SH-SY5Y (cell line): Measurements from ENCODE around the gene SERTAD3.

Experiments
- GATA2 ChIP-seq: IDR thresholded peaks from 2 replicates; pipeline ENCODE4 v1.6.1; 2011; ENCODE audit warnings: mild to moderate bottlenecking, low read depth, low read length
- GATA3 ChIP-seq: IDR thresholded peaks from 2 replicates; pipeline ENCODE4 v1.6.1; 2011; ENCODE audit warnings: low read depth, mild to moderate bottlenecking, low read length, moderate library complexity

DNA sequence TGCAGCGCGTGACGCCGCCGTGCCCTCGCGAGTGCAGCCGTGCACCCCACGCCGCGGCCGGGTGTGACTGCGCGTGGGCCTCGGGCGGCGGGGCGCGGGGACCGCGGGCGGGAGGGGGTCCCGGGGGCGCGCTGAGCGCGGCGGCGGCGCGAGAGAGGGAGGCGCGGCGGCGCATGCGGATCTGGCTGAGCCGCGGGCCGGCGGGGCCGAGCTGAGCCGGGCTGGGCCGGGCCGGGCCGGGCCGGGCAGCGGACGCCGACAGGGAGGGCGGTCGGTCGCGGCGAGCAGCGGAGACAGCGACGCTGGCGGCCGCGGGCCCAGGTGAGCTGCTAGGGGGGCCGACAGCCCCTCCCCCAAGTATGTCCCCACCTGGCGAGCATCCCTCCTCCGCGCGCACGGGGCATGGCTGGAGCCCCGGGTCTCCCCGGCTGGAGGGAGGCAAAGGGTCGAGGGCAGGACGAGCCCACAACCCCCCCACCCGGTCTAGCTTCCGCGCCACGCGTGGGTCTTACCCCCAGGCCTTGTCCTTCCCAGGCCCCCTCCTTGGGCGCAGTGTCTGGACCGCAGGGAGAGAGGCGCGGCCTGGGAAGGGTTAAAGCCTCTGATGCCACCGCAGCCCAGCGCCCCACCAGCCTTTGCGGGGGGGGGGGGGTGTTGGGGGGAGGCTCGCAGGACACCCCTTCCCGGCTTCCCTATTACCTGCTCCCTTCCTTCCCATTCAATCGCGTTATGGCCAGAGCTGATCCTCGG, 23.0 kb upstream of the SERTAD3 start, which contains the start of gene SPTBN4:
- TF ChIP-seq GATA3 (no peak), GATA2 (no peak)
